ENCODE measurements around the gene TBC1D1. TPM values are rescaled to one million over a fixed set of nuclear protein-coding genes. Genes with fewer than 3 reads are reported as not detected.

The TBC1D1 gene
- total and polyA plus RNA-seq, 2 of the 8 experiments (the other 6 are each of a cell fraction or from before 2014, with no cell fraction given), result 96.9 to 162 TPM

GRCh38 chr4:38173935-38174518 is 283.1 kb downstream of the TBC1D1 start:
- no peaks in the 10 kb centered on the region for H3K23me2 ChIP-seq (ENCODE audit: low read depth, low read length)
- no peak overlapping the region for H2AFZ ChIP-seq (ENCODE audit: low read length)
- ChIA-PET CTCF (ENCODE audit: partially characterized antibody) (interaction anchor here (0.7 to 3.2 kb wide), 8 partner anchors 8 to 585 kb away, joined by 3 to 13 read pairs (median 3); no protein-coding TSS in a partner anchor), POLR2A (ENCODE audit: partially characterized antibody) (interaction anchor here (1.4 kb wide), 1 partner anchor 48 kb away, joined by 3 read pairs; no protein-coding TSS in a partner anchor)
- no peak overlapping the region for H3K4ac ChIP-seq (replicated peaks; ENCODE audit: insufficient read length, low read depth, low read length)
- H3K18ac ChIP-seq (ENCODE audit: extremely low read depth, low read length), result no peak overlapping the region
- no peak overlapping the region for H3K27ac ChIP-seq (ENCODE audit: low read depth, low read length)
- no peaks in the 10 kb centered on the region for H3K79me1 ChIP-seq (ENCODE audit: low read depth, low read length)
- no peaks in the 10 kb centered on the region for H3K36me3 ChIP-seq (ENCODE audit: control insufficient read depth in 2 of 4, insufficient read depth in 4 of 4, low read length in 3 of 4)
- no peaks in the 10 kb centered on the region for H4K20me1 ChIP-seq (replicated peaks in 1 of 2; ENCODE audit: control insufficient read depth in 1 of 2, insufficient read depth in 2 of 2, low read length in 2 of 2)
- DNase-seq (ENCODE audit: low read depth in 1 of 2, low spot score in 2 of 2) (no peak), FAIRE-seq (no peak)
- H3K79me2 ChIP-seq (ENCODE audit: control insufficient read depth in 1 of 2, insufficient read depth in 2 of 2, low read length in 2 of 2), result no peaks in the 10 kb centered on the region
- H3K4me1 ChIP-seq (replicated peaks in 1 of 4; ENCODE audit: control insufficient read depth in 3 of 4, insufficient read depth in 4 of 4, low read length in 3 of 4), result no peaks in the 10 kb centered on the region
- H2BK5ac ChIP-seq (ENCODE audit: low read depth, low read length), result no peak overlapping the region
- no peak overlapping the region for H3K14ac ChIP-seq (ENCODE audit: insufficient read length)
- no peak overlapping the region for H3K23ac ChIP-seq (ENCODE audit: insufficient read length)
- H2AK5ac ChIP-seq (ENCODE audit: low read depth, low read length), result no peak overlapping the region
- no peak overlapping the region for H4K91ac ChIP-seq (replicated peaks; ENCODE audit: insufficient read length, low read length)
- 91% methylated on average over 4 of the region's 4 CpGs; no CpG with 5 or more reads in 1 of the 2 experiments for WGBS, 2 experiments (ENCODE audit: extremely low coverage in 1 of 2, insufficient coverage in 1 of 2, insufficient read length in 1 of 2, insufficient replicate concordance in 2 of 2, low coverage in 1 of 2, low lambda C conversion rate in 2 of 2, missing lambda C conversion rate in 1 of 2)
- H2BK20ac ChIP-seq (ENCODE audit: low read length), result no peak overlapping the region
- H3K9ac ChIP-seq (replicated peaks in 1 of 4; ENCODE audit: extremely low read depth in 1 of 4, low read depth in 3 of 4, low read length in 3 of 4), result no peak overlapping the region
- no peak overlapping the region for H3K4me2 ChIP-seq (ENCODE audit: insufficient read depth in 1 of 2, low read depth in 2 of 2, low read length in 2 of 2)
- 0 out of 4 replicates have a peak, but pooled peaks cover 0 to under 1% of the 10 kb centered on the region in 2 experiments for H3K9me3 ChIP-seq (ENCODE audit: insufficient read depth in 2 of 2, low read depth in 1 of 2, low read length in 1 of 2)
- no peak overlapping the region for H2BK120ac ChIP-seq (replicated peaks; ENCODE audit: low read depth, low read length)
- no peak overlapping the region for H2BK12ac ChIP-seq (ENCODE audit: low read depth, low read length)
- H3K56ac ChIP-seq (replicated peaks; ENCODE audit: insufficient read length, low read depth, low read length), result no peak overlapping the region
- H4K8ac ChIP-seq (ENCODE audit: extremely low read depth, insufficient read depth, low read length), result no peak overlapping the region
- H3K4me3 ChIP-seq (ENCODE audit: extremely low read depth in 1 of 4, insufficient read depth in 2 of 4, low read depth in 3 of 4, low read length in 4 of 4), result no peak overlapping the region
- peaks cover 0 to 2% (median 0%) of the 10 kb centered on the region in 4 experiments; a peak in 1 of 7 replicates for H3K27me3 ChIP-seq (replicated peaks in 1 of 4; ENCODE audit: control insufficient read depth in 3 of 4, extremely low read depth in 1 of 4, insufficient read depth in 3 of 4, low read length in 3 of 4)
- no peak overlapping the region for H2BK15ac ChIP-seq (ENCODE audit: low read length)
- no peak overlapping the region for H4K5ac ChIP-seq (ENCODE audit: insufficient read length, low read depth, low read length)
- TF ChIP-seq POLR2A (IDR thresholded peaks at IDR 0.05; ENCODE audit: control extremely low read depth in 1 of 2, low read depth in 2 of 2, low read length in 2 of 2), result no peak
- TF ChIP-seq RNF2 (IDR thresholded peaks at IDR 0.05; ENCODE audit: borderline replicate concordance, low read depth, low read length, missing control alignments, poor library complexity, severe bottlenecking), result no peak
- no peak for TF ChIP-seq CHD1 (IDR thresholded peaks at IDR 0.05; ENCODE audit: low read depth, low read length)
- no peak for TF ChIP-seq TBP (IDR thresholded peaks at IDR 0.05; ENCODE audit: low read depth, low read length)
- TF ChIP-seq FOSL1 (IDR thresholded peaks at IDR 0.05; ENCODE audit: insufficient read depth, low read depth, low read length), result no peak
- TF ChIP-seq TAF1 (IDR thresholded peaks at IDR 0.05; ENCODE audit: low read depth, low read length), result no peak
- TF ChIP-seq, protein P1, sequence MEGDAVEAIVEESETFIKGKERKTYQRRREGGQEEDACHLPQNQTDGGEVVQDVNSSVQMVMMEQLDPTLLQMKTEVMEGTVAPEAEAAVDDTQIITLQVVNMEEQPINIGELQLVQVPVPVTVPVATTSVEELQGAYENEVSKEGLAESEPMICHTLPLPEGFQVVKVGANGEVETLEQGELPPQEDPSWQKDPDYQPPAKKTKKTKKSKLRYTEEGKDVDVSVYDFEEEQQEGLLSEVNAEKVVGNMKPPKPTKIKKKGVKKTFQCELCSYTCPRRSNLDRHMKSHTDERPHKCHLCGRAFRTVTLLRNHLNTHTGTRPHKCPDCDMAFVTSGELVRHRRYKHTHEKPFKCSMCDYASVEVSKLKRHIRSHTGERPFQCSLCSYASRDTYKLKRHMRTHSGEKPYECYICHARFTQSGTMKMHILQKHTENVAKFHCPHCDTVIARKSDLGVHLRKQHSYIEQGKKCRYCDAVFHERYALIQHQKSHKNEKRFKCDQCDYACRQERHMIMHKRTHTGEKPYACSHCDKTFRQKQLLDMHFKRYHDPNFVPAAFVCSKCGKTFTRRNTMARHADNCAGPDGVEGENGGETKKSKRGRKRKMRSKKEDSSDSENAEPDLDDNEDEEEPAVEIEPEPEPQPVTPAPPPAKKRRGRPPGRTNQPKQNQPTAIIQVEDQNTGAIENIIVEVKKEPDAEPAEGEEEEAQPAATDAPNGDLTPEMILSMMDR (IDR thresholded peaks at IDR 0.05; ENCODE audit: control extremely low read depth in 1 of 3, insufficient read depth in 1 of 3, low read depth in 1 of 3, low read length in 3 of 3), result no peak
- no peak for TF ChIP-seq TEAD4 (IDR thresholded peaks at IDR 0.05; ENCODE audit: low read depth, low read length)
- no peak for TF ChIP-seq RXRA (IDR thresholded peaks at IDR 0.05; ENCODE audit: insufficient read depth, low read depth, low read length)
- no peak for TF ChIP-seq CHD2 (IDR thresholded peaks at IDR 0.05; ENCODE audit: low read length)
- TF ChIP-seq SRF (IDR thresholded peaks at IDR 0.05; ENCODE audit: low read depth, low read length), result no peak
